Measurements from ENCODE around the gene ERVH48-1.
A peak's percentile ranks its signal among the peaks of the same experiment; 100 is the strongest.
"Not testable (repeated sequence)": the region's sequence is repeated elsewhere in the genome, so short reads cannot be mapped to it uniquely, and the experiment has no call there.

ERVH48-1 gene

GRCh38 chr21:42908484-42908883, 16.9 kb downstream of the ERVH48-1 start:
- DNase-seq (ENCODE audit: low read depth, low spot score) = not testable (repeated sequence)

- DNase-seq (ENCODE audit: low read depth, low spot score) = no peak
Observed at GRCh38 chr21:42906233-42906632, 19.2 kb downstream of the ERVH48-1 start.

DNA sequence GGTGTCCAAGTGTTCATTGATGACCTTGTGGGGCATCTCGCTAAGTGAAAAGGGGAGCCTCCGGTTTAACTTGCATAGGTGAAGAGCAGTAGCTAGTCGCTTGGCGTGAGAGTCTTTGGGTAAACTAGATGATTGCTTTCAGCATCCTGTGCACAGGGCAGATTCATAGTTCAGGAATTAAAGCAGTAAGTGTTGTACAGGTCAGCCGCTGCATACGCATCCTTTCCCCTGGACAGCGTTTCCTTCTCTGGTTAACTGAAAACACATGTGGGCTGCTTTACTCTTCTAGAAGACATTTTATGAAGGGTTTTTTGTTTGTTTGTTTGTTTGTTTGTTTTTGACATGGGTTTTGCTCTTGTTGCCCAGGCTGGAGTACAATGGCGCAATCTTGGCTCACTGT, 20.2 kb downstream of the ERVH48-1 start:
- DNase-seq (ENCODE audit: low read depth, low spot score) = no peak

- no peak for DNase-seq (ENCODE audit: low read depth, low spot score)
Observed at GRCh38 chr21:42903817-42904216, 21.6 kb downstream of the ERVH48-1 start.

DNA sequence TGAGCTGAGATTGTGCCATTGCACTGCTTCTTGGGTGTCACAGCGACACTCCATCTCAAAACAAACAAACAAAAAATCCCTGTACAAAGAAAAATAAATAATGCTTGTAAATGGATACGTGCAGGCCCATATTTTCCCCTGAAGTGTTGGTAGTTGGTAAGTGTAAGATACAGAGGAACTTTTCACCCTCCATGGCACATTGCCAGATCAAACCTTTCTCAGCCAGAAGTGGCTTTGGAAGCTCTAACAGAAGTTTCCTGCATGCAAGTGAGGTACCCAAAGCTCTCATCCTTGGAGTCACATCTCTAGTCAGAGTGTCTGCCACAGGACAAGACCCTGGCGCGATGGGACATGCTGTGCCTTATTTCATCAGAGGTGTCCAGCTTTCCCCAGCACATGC, 25.0 kb downstream of the ERVH48-1 start:
- no peak for DNase-seq (ENCODE audit: low read depth, low spot score)

- DNase-seq (ENCODE audit: low read depth, low spot score) = peak; percentile 84
Observed at GRCh38 chr21:42892931-42893755, 32.3 kb downstream of the ERVH48-1 start, which contains the start of gene NDUFV3. Gene NDUFV3 (plus strand): TSS chr21:42893309. CDS start chr21:42893334, 25 bp downstream.

DNA sequence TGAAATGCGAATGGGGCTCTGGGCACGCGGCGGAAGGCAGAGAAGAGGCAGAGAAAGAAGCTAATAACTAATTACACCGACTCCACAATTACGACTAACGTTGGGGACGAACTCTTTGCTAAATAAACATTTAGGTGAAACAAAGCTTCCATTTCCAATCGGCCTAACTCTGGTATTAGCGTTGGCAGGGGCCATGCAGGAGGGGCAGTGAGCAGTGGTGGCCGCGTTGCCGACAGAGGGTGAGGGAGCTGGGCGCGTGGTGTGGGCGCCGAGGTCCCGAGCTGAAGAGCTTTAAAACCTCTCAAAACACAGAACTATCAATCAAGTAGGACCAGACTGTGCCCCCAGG, 32.9 kb downstream of the ERVH48-1 start:
- DNase-seq (ENCODE audit: low read depth, low spot score) = no peak

DNA sequence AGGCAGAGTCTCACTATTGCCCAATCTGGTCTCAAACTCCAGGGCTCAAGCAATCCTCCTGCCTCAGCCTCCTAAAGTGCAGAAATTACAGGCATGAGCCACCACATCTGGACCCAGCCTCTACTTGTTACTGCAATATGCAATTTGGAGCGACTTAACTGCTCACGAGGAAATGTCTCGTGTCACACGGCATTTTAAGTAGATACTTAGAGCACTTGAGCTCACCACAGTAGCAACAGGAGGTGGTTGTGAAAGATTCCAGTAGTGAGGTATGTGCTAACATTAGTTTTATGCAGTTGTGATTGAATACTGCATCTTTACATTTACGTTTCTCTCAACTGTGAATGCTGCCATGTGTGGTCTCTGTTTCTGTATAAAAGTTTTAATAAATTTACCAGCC, 38.1 kb downstream of the ERVH48-1 start:
- no peak for DNase-seq (ENCODE audit: low read depth, low spot score)

GRCh38 chr21:42883921-42884320, 41.5 kb downstream of the ERVH48-1 start:
- no peak for DNase-seq (ENCODE audit: low read depth, low spot score)

GRCh38 chr21:42880352-42880751, 45.1 kb downstream of the ERVH48-1 start:
- no peak for DNase-seq (ENCODE audit: low read depth, low spot score)

- DNase-seq (ENCODE audit: low read depth, low spot score) = peak; percentile 91
Observed at GRCh38 chr21:42878993-42879787, 46.2 kb downstream of the ERVH48-1 start, which contains the start of gene WDR4. Gene WDR4 (minus strand): TSS chr21:42879539. CDS start chr21:42879495, 44 bp downstream.

- DNase-seq (ENCODE audit: low read depth, low spot score) = no peak
Observed at GRCh38 chr21:42878678-42878992, 46.8 kb downstream of the ERVH48-1 start.

GRCh38 chr21:42875811-42876210, 49.6 kb downstream of the ERVH48-1 start:
- DNase-seq (ENCODE audit: low read depth, low spot score) = not testable (repeated sequence)

DNA sequence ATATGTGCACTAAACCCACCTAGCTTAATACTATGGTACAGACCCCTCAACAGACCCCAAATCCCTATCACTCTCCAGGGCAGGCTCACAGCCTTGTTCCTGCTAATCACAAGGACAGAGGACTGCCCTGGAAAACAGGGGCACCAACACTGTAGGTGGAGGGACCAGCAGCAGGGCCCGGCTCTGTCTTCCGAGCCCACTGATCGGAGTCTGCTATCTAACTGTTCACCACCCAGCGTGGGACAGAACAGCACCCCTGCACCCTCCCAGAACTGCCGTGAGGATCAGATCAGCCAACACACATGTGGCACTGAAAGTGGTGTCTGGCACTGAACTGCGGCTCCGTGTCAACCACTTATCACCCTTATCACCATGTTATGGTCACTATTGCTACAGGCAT, 52.3 kb downstream of the ERVH48-1 start:
- DNase-seq (ENCODE audit: low read depth, low spot score) = no peak

DNA sequence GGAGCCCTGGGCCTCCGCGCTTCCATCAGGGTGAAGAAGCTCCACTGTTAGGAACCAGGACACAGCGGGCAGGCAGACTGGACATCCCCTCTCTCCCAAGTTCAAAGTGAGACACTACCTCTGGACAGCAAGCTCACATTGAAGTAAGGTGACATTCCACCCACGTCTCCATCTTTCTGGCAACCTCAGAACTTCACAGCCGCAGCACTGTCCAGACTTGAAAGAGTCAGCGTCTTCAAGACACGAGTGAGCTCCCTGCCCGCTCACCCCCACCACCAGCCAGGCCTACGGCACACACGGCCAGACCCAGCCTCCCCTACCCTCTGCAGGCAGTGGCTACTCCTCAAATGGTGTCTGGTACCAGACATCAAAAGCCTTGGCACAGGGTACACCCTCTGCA, 57.2 kb downstream of the ERVH48-1 start:
- no peak for DNase-seq (ENCODE audit: low read depth, low spot score)

All from iPS DF 19.7 (cell line).